ENCODE data around the gene SPRR4.

DNA sequence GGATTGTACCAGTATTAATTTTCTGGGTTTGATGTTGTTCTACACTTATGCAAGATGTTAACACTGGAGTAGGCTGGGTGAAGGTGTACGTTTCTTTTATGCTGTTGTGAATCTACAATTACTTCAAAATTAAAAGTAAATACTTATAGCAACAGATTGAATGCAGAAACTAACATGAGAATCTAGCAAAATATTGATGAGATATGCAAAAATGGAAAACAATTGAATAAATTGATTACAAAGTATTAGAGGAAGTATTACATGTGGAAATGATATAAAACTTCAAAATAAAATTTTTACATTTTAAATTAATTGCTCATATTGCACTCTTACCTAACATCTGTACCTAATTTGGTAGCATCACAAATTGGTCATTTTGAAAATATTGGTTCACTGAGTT lies 25.4 kb downstream of the SPRR4 start:
- no peak for TF ChIP-seq POLR2A (IDR thresholded peaks at IDR 0.05)
- TF ChIP-seq, protein P1, sequence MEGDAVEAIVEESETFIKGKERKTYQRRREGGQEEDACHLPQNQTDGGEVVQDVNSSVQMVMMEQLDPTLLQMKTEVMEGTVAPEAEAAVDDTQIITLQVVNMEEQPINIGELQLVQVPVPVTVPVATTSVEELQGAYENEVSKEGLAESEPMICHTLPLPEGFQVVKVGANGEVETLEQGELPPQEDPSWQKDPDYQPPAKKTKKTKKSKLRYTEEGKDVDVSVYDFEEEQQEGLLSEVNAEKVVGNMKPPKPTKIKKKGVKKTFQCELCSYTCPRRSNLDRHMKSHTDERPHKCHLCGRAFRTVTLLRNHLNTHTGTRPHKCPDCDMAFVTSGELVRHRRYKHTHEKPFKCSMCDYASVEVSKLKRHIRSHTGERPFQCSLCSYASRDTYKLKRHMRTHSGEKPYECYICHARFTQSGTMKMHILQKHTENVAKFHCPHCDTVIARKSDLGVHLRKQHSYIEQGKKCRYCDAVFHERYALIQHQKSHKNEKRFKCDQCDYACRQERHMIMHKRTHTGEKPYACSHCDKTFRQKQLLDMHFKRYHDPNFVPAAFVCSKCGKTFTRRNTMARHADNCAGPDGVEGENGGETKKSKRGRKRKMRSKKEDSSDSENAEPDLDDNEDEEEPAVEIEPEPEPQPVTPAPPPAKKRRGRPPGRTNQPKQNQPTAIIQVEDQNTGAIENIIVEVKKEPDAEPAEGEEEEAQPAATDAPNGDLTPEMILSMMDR (IDR thresholded peaks at IDR 0.05), result no peak
